CD4-positive, alpha-beta T cell (primary cell): ENCODE results near the gene NOS1AP. TPM values are rescaled to one million over a fixed set of nuclear protein-coding genes. Genes with fewer than 3 reads are reported as not detected.

Experiments used
- ATAC-seq: fragments of 200-7000 bp; cut with Tn5 transposase; one replicate; pipeline ENCODE4 v1.10.0; 2022; ENCODE audit warnings: mild to moderate bottlenecking; ENCODE audit not compliant: poor library complexity
- CTCF ChIA-PET: fragments of 350-600 bp; sonication (Branson Sonifier 250); formaldehyde crosslinking; loops from one replicate; lab custom pipeline; 2021; ENCODE audit warnings: antibody characterized with exemption, inconsistent platforms; lab: Charles Lee
- POLR2A ChIA-PET: fragments of 350-600 bp; sonication (Branson Sonifier 250); formaldehyde crosslinking; loops from one replicate; lab custom pipeline; 2021; ENCODE audit warnings: antibody characterized with exemption, inconsistent platforms; lab: Charles Lee
- DNase-seq, 14 experiments: peaks; one replicate each; pipeline ENCODE4 v3.0.0-alpha.2; 2013 to 2020; ENCODE audit warnings: mixed read lengths in 2 of 14
- H3K27ac ChIP-seq, 2 donors: one replicate each; pipeline versions ENCODE4 v1.5.1 to v1.7.0; 2013; ENCODE audit warnings: low read length in 2 of 2, low read depth in 1 of 2, mild to moderate bottlenecking in 1 of 2
- H3K27me3 ChIP-seq, 2 experiments: 1 replicate in 1 of 2; 2 replicates in 1 of 2; pipeline versions ENCODE4 v1.6.1 to v1.7.0; 2013; ENCODE audit warnings: low read length in 2 of 2, control low read depth in 1 of 2, mild to moderate bottlenecking in 1 of 2, moderate library complexity in 1 of 2; ENCODE audit not compliant: insufficient read depth in 2 of 2, control insufficient read depth in 1 of 2
- H3K36me3 ChIP-seq: one replicate; pipeline ENCODE4 v1.6.1; 2013; ENCODE audit warnings: low read length, control low read depth; ENCODE audit not compliant: insufficient read depth
- H3K4me1 ChIP-seq: one replicate; pipeline ENCODE4 v1.6.1; 2013; ENCODE audit warnings: low read length, control low read depth; ENCODE audit not compliant: insufficient read depth
- H3K4me3 ChIP-seq: one replicate; pipeline ENCODE4 v1.5.1; 2013; ENCODE audit warnings: mild to moderate bottlenecking, low read length, moderate library complexity
- H3K9me3 ChIP-seq, 2 experiments: 1 replicate in 1 of 2; 2 replicates in 1 of 2; pipeline versions ENCODE4 v1.6.1 to v1.7.0; 2013; ENCODE audit warnings: low read length in 2 of 2, mild to moderate bottlenecking in 2 of 2, control low read depth in 1 of 2, moderate library complexity in 1 of 2; ENCODE audit not compliant: control insufficient read depth in 1 of 2, insufficient read depth in 1 of 2
- H3K27ac Mint-ChIP-seq: one replicate; pipeline ENCODE4 v1.8.0; 2020; ENCODE audit warnings: mixed read lengths
- H3K27me3 Mint-ChIP-seq: one replicate; pipeline ENCODE4 v1.8.0; 2021; ENCODE audit warnings: mixed read lengths
- H3K36me3 Mint-ChIP-seq: one replicate; pipeline ENCODE4 v1.8.0; 2021; ENCODE audit warnings: low read depth, mixed read lengths
- H3K4me1 Mint-ChIP-seq: one replicate; pipeline ENCODE4 v1.8.0; 2021; ENCODE audit warnings: low read depth, mixed read lengths
- H3K4me3 Mint-ChIP-seq: one replicate; pipeline ENCODE4 v1.8.0; 2020; ENCODE audit warnings: mild to moderate bottlenecking, mixed read lengths
- H3K9me3 Mint-ChIP-seq: one replicate; pipeline ENCODE4 v1.8.0; 2020; ENCODE audit warnings: mixed read lengths
- CTCF ChIP-seq: fragments of 200-600 bp; IDR thresholded peaks from one replicate; pipeline ENCODE4 v1.8.0; 2022; ENCODE audit warnings: antibody characterized with exemption, mild to moderate bottlenecking
- intact Hi-C, 2 experiments: fragments of 100-400 bp; cut with DNase I in 1 of 2; cut with micrococcal nuclease in 1 of 2; formaldehyde crosslinking; loops; one replicate each; pipeline versions ENCODE4 v1.15.1 to v1.9.0; 2023 to 2025; cut with DNase I, micrococcal nuclease
- total RNA-seq, 174 experiments: library from RNA in 2 of 174; stranded (reverse) in 2 of 174; gene quantifications; one replicate each; pipeline ENCODE4 v1.2.3 and lab custom pipeline; 2021 to 2026

Gene NOS1AP
- total RNA-seq, 2 experiments from 2014 or later = not detected

GRCh38 chr1:162193815-162194214 lies 124.3 kb downstream of the NOS1AP start:
- Mint-ChIP-seq H3K27ac (no peak overlapping the region), H3K27me3 (peaks cover 18% of the 10 kb centered on the region), H3K4me1 (no peaks in the 10 kb centered on the region), H3K9me3 (no peaks in the 10 kb centered on the region), H3K4me3 (no peak overlapping the region), H3K36me3 (no peaks in the 10 kb centered on the region)
- no peak for DNase-seq
- Histone ChIP-seq H3K9me3 (no peaks in the 10 kb centered on the region), H3K4me1 (no peaks in the 10 kb centered on the region), H3K4me3 (no peak overlapping the region), H3K27ac (no peak overlapping the region), H3K27me3 (peaks cover 7 to 8% of the 10 kb centered on the region in 2 experiments), H3K36me3 (no peaks in the 10 kb centered on the region)
- POLR2A ChIA-PET = interaction anchor here (0.7 kb wide), 1 partner anchor 11 kb away, joined by 3 read pairs; no protein-coding TSS in a partner anchor
- ATAC-seq = no peak
- intact Hi-C loops = no loop called here
- TF ChIP-seq CTCF = no peak
- CTCF ChIA-PET = no interaction called here

- POLR2A ChIA-PET = no interaction called here
- Histone ChIP-seq H3K27me3 (peaks cover 7 to 8% of the 10 kb centered on the region in 2 experiments), H3K9me3 (no peaks in the 10 kb centered on the region), H3K36me3 (no peaks in the 10 kb centered on the region), H3K4me1 (no peaks in the 10 kb centered on the region), H3K27ac (no peak overlapping the region), H3K4me3 (no peak overlapping the region)
- no peaks in the 10 kb centered on the region for H3K4me1 Mint-ChIP-seq
- no peaks in the 10 kb centered on the region for H3K36me3 Mint-ChIP-seq
- no peak for DNase-seq
- ATAC-seq = no peak
- no peak for TF ChIP-seq CTCF
- CTCF ChIA-PET = no interaction called here
- no peak overlapping the region for H3K4me3 Mint-ChIP-seq
- H3K9me3 Mint-ChIP-seq = no peaks in the 10 kb centered on the region
- peaks cover 26% of the 10 kb centered on the region for H3K27me3 Mint-ChIP-seq
- intact Hi-C loops = no loop called here
- H3K27ac Mint-ChIP-seq = no peak overlapping the region
Observed at GRCh38 chr1:162195567-162195966, 126.1 kb downstream of the NOS1AP start.

- CTCF ChIA-PET = no interaction called here
- no peaks in the 10 kb centered on the region for H3K4me1 ChIP-seq
- H3K36me3 ChIP-seq = no peaks in the 10 kb centered on the region
- Mint-ChIP-seq H3K4me1 (no peaks in the 10 kb centered on the region), H3K27ac (no peak overlapping the region), H3K27me3 (peaks cover 31% of the 10 kb centered on the region), H3K36me3 (no peaks in the 10 kb centered on the region), H3K4me3 (no peak overlapping the region), H3K9me3 (no peaks in the 10 kb centered on the region)
- POLR2A ChIA-PET = no interaction called here
- intact Hi-C loops = no loop called here
- DNase-seq (no peak), ATAC-seq (no peak)
- TF ChIP-seq CTCF = no peak
- H3K27me3 ChIP-seq = peaks cover 8 to 9% of the 10 kb centered on the region in 2 experiments
- no peak overlapping the region for H3K27ac ChIP-seq
- no peaks in the 10 kb centered on the region for H3K9me3 ChIP-seq
- no peak overlapping the region for H3K4me3 ChIP-seq
Observed at GRCh38 chr1:162196387-162196786, 126.9 kb downstream of the NOS1AP start.
